ENCODE measurements around the gene UPK3A.
"Not testable (repeated sequence)": the region's sequence is repeated elsewhere in the genome, so short reads cannot be mapped to it uniquely, and the experiment has no call there.

The UPK3A gene

GRCh38 chr22:45319324-45319685 is 34.6 kb downstream of the UPK3A start:
- no peaks in the 10 kb centered on the region for H3K9me3 Mint-ChIP-seq
- no peaks in the 10 kb centered on the region for H3K27me3 Mint-ChIP-seq
- H3K4me3 Mint-ChIP-seq: peak overlapping the region; percentile 76
- peaks cover 12% of the 10 kb centered on the region for H3K36me3 Mint-ChIP-seq
- no peak for ATAC-seq
- H3K4me1 Mint-ChIP-seq: peaks cover 70% of the 10 kb centered on the region
- peak overlapping the region; percentile 94 for H3K27ac Mint-ChIP-seq

GRCh38 chr22:45320357-45320976 is 35.7 kb downstream of the UPK3A start:
- Mint-ChIP-seq H3K4me1 (peaks cover 59% of the 10 kb centered on the region), H3K27me3 (no peaks in the 10 kb centered on the region), H3K27ac (peak overlapping the region; percentile 94), H3K9me3 (no peaks in the 10 kb centered on the region), H3K36me3 (peaks cover 19% of the 10 kb centered on the region), H3K4me3 (no peak overlapping the region)
- ATAC-seq: no peak

GRCh38 chr22:45321827-45322226 is 37.1 kb downstream of the UPK3A start:
- Mint-ChIP-seq H3K27ac (peak overlapping the region; percentile 46), H3K4me3 (no peak overlapping the region), H3K36me3 (peaks cover 26% of the 10 kb centered on the region), H3K4me1 (peaks cover 47% of the 10 kb centered on the region), H3K27me3 (no peaks in the 10 kb centered on the region), H3K9me3 (no peaks in the 10 kb centered on the region)
- ATAC-seq: peak; percentile 65

GRCh38 chr22:45322873-45323525 is 38.2 kb downstream of the UPK3A start:
- Mint-ChIP-seq H3K4me1 (peaks cover 42% of the 10 kb centered on the region), H3K36me3 (peaks cover 34% of the 10 kb centered on the region), H3K27ac (no peak overlapping the region), H3K4me3 (no peak overlapping the region), H3K9me3 (no peaks in the 10 kb centered on the region), H3K27me3 (no peaks in the 10 kb centered on the region)
- ATAC-seq: no peak

GRCh38 chr22:45323695-45324094 is 38.9 kb downstream of the UPK3A start:
- Mint-ChIP-seq H3K4me3 (no peak overlapping the region), H3K27ac (no peak overlapping the region), H3K9me3 (no peaks in the 10 kb centered on the region), H3K36me3 (peaks cover 34% of the 10 kb centered on the region), H3K27me3 (no peaks in the 10 kb centered on the region), H3K4me1 (peaks cover 35% of the 10 kb centered on the region)
- no peak for ATAC-seq

- H3K4me3 Mint-ChIP-seq: no peak overlapping the region
- no peak overlapping the region for H3K27ac Mint-ChIP-seq
Measured at GRCh38 chr22:45324311-45324711, 39.6 kb downstream of the UPK3A start.

GRCh38 chr22:45328261-45328660 is 43.5 kb downstream of the UPK3A start:
- peaks cover 69% of the 10 kb centered on the region for H3K36me3 Mint-ChIP-seq
- H3K4me3 Mint-ChIP-seq, H3K27ac Mint-ChIP-seq, H3K4me1 Mint-ChIP-seq, ATAC-seq, H3K9me3 Mint-ChIP-seq, H3K27me3 Mint-ChIP-seq: not testable (repeated sequence)

More at GRCh38 chr22:45324311-45324711, 39.6 kb downstream of the UPK3A start:
- Mint-ChIP-seq H3K36me3 (peaks cover 36% of the 10 kb centered on the region), H3K27me3 (no peaks in the 10 kb centered on the region), H3K9me3 (no peaks in the 10 kb centered on the region), H3K4me1 (peaks cover 29% of the 10 kb centered on the region)
- no peak for ATAC-seq

- Mint-ChIP-seq H3K4me1 (peaks cover 2% of the 10 kb centered on the region), H3K27me3 (no peaks in the 10 kb centered on the region), H3K4me3 (no peak overlapping the region), H3K36me3 (peaks cover 62% of the 10 kb centered on the region), H3K9me3 (no peaks in the 10 kb centered on the region), H3K27ac (no peak overlapping the region)
- ATAC-seq: no peak
Measured at GRCh38 chr22:45328822-45329529, 44.2 kb downstream of the UPK3A start.

- Mint-ChIP-seq H3K27ac (no peak overlapping the region), H3K4me3 (no peak overlapping the region), H3K27me3 (no peaks in the 10 kb centered on the region), H3K36me3 (peaks cover 57% of the 10 kb centered on the region), H3K4me1 (no peaks in the 10 kb centered on the region), H3K9me3 (no peaks in the 10 kb centered on the region)
- ATAC-seq: no peak
Measured at GRCh38 chr22:45329530-45329936, 44.8 kb downstream of the UPK3A start.

- Mint-ChIP-seq H3K27me3 (no peaks in the 10 kb centered on the region), H3K36me3 (peaks cover 56% of the 10 kb centered on the region), H3K4me1 (no peaks in the 10 kb centered on the region), H3K9me3 (no peaks in the 10 kb centered on the region), H3K27ac (no peak overlapping the region), H3K4me3 (no peak overlapping the region)
- ATAC-seq: no peak
Measured at GRCh38 chr22:45330548-45330947, 45.8 kb downstream of the UPK3A start.

- Mint-ChIP-seq H3K27ac (no peak overlapping the region), H3K27me3 (no peaks in the 10 kb centered on the region), H3K36me3 (peaks cover 59% of the 10 kb centered on the region), H3K9me3 (no peaks in the 10 kb centered on the region), H3K4me3 (no peak overlapping the region), H3K4me1 (no peaks in the 10 kb centered on the region)
- no peak for ATAC-seq
Measured at GRCh38 chr22:45331486-45331885, 46.7 kb downstream of the UPK3A start.

GRCh38 chr22:45332001-45332400 is 47.3 kb downstream of the UPK3A start:
- no peaks in the 10 kb centered on the region for H3K4me1 Mint-ChIP-seq
- ATAC-seq: no peak
- no peak overlapping the region for H3K4me3 Mint-ChIP-seq
- peaks cover 64% of the 10 kb centered on the region for H3K36me3 Mint-ChIP-seq
- no peak overlapping the region for H3K27ac Mint-ChIP-seq
- no peaks in the 10 kb centered on the region for H3K27me3 Mint-ChIP-seq
- no peaks in the 10 kb centered on the region for H3K9me3 Mint-ChIP-seq

GRCh38 chr22:45334068-45334467 is 49.3 kb downstream of the UPK3A start:
- H3K27me3 Mint-ChIP-seq: no peaks in the 10 kb centered on the region
- H3K36me3 Mint-ChIP-seq: peaks cover 75% of the 10 kb centered on the region
- H3K4me3 Mint-ChIP-seq: no peak overlapping the region
- H3K4me1 Mint-ChIP-seq: no peaks in the 10 kb centered on the region
- no peaks in the 10 kb centered on the region for H3K9me3 Mint-ChIP-seq
- ATAC-seq: no peak
- no peak overlapping the region for H3K27ac Mint-ChIP-seq

- no peak overlapping the region for H3K27ac Mint-ChIP-seq
- ATAC-seq: no peak
- H3K4me1 Mint-ChIP-seq: no peaks in the 10 kb centered on the region
- no peak overlapping the region for H3K4me3 Mint-ChIP-seq
- no peaks in the 10 kb centered on the region for H3K27me3 Mint-ChIP-seq
- H3K36me3 Mint-ChIP-seq: peaks cover 72% of the 10 kb centered on the region
- H3K9me3 Mint-ChIP-seq: no peaks in the 10 kb centered on the region
Measured at GRCh38 chr22:45334528-45334927, 49.8 kb downstream of the UPK3A start.

GRCh38 chr22:45335021-45335818 is 50.5 kb downstream of the UPK3A start:
- Mint-ChIP-seq H3K4me3 (no peak overlapping the region), H3K9me3 (no peaks in the 10 kb centered on the region), H3K4me1 (no peaks in the 10 kb centered on the region), H3K36me3 (peaks cover 75% of the 10 kb centered on the region), H3K27ac (no peak overlapping the region), H3K27me3 (no peaks in the 10 kb centered on the region)
- ATAC-seq: no peak
